SK-N-SH (cell line): ENCODE measurements around the gene ENTR1. TPM values are rescaled to one million over a fixed set of nuclear protein-coding genes. Genes with fewer than 3 reads are reported as not detected.

Source experiments
- CTCF ChIA-PET: fragments of 300-600, 350-600 bp; formaldehyde crosslinking; extraction: SDS; loops from one replicate; lab custom pipeline; 2021; lab: Yijun Ruan, JAX
- POLR2A ChIA-PET: fragments of 350-600 bp; sonication (Branson Sonifier 250); formaldehyde crosslinking; extraction: SDS; loops from one replicate; lab custom pipeline; 2020; ENCODE audit warnings: antibody characterized with exemption, inconsistent platforms; lab: Yijun Ruan, JAX
- DNase-seq: peaks from one replicate; pipeline ENCODE4 v3.0.0; 2012
- H2AFZ ChIP-seq: fragments of 200-600 bp; sonication (generic); 2 replicates; pipeline ENCODE4 v1.8.1; 2016; ENCODE audit warnings: antibody characterized with exemption, mild to moderate bottlenecking, low read depth
- H3F3A ChIP-seq: fragments of 200-600 bp; sonication (generic); replicated peaks from 2 replicates; pipeline ENCODE3; 2016; ENCODE audit warnings: antibody characterized with exemption, mild to moderate bottlenecking; ENCODE audit not compliant: insufficient read depth
- H3K27ac ChIP-seq, 2 experiments: fragments of 200-500 bp in 1 of 2; fragments of 200-600 bp in 1 of 2; sonication (Bioruptor generic) in 1 of 2; sonication (generic), shearing (Covaris generic) in 1 of 2; 2 replicates each; pipeline versions ENCODE4 v1.5.1 to v1.6.1; 2014 to 2016; ENCODE audit warnings: low read depth in 2 of 2, inconsistent platforms in 1 of 2, low read length in 1 of 2, mild to moderate bottlenecking in 1 of 2, mixed read lengths in 1 of 2
- H3K27me3 ChIP-seq: fragments of 200-600 bp; sonication (generic), shearing (Covaris generic); 2 replicates; pipeline ENCODE4 v1.6.1; 2016; ENCODE audit warnings: mixed run types; ENCODE audit not compliant: insufficient read depth
- H3K36me3 ChIP-seq, 2 experiments: fragments of 200-500 bp in 1 of 2; fragments of 200-600 bp in 1 of 2; sonication (Bioruptor generic) in 1 of 2; sonication (generic) in 1 of 2; replicated peaks in 1 of 2; 2 replicates each; pipeline versions ENCODE3 to v1.5.1; 2014 to 2016; ENCODE audit warnings: low read length in 1 of 2, mild to moderate bottlenecking in 1 of 2; ENCODE audit not compliant: insufficient read depth in 2 of 2, control insufficient read depth in 1 of 2
- H3K4me1 ChIP-seq, 2 experiments: fragments of 200-500 bp in 1 of 2; fragments of 200-600 bp in 1 of 2; sonication (Bioruptor generic) in 1 of 2; sonication (generic), shearing (Covaris generic) in 1 of 2; 2 replicates each; pipeline versions ENCODE4 v1.5.1 to v1.6.1; 2014 to 2016; ENCODE audit warnings: low read depth in 1 of 2, low read length in 1 of 2, mixed run types in 1 of 2; ENCODE audit not compliant: insufficient read depth in 2 of 2, control insufficient read depth in 1 of 2
- H3K4me2 ChIP-seq: fragments of 200-600 bp; sonication (generic), shearing (Covaris generic); 2 replicates; pipeline ENCODE4 v1.6.1; 2017; ENCODE audit warnings: mixed run types
- H3K4me3 ChIP-seq, 2 experiments: fragments of 200-500 bp in 1 of 2; fragments of 200-600 bp in 1 of 2; sonication (Bioruptor generic) in 1 of 2; sonication (generic), shearing (Covaris generic) in 1 of 2; 2 replicates each; pipeline versions ENCODE4 v1.5.1 to v1.8.1; 2014 to 2016; ENCODE audit warnings: low read depth in 2 of 2, inconsistent platforms in 1 of 2, low read length in 1 of 2, mild to moderate bottlenecking in 1 of 2, mixed read lengths in 1 of 2, moderate library complexity in 1 of 2
- H3K79me2 ChIP-seq: fragments of 200-600 bp; sonication (generic); 2 replicates; pipeline ENCODE4 v1.8.1; 2017; ENCODE audit warnings: mild to moderate bottlenecking; ENCODE audit not compliant: insufficient read depth
- H3K9ac ChIP-seq: fragments of 200-600 bp; sonication (generic); 2 replicates; pipeline ENCODE4 v1.6.1; 2017; ENCODE audit warnings: mixed run types
- H3K9me2 ChIP-seq: fragments of 200-600 bp; sonication (generic); 2 replicates; pipeline ENCODE4 v1.6.1; 2017; ENCODE audit warnings: mixed run types
- H3K9me3 ChIP-seq: fragments of 200-600 bp; sonication (generic); 2 replicates; pipeline ENCODE4 v1.6.1; 2017; ENCODE audit warnings: mixed run types, mild to moderate bottlenecking, moderate library complexity
- H4K20me1 ChIP-seq: fragments of 200-600 bp; sonication (generic); 2 replicates; pipeline ENCODE4 v1.6.1; 2017; ENCODE audit warnings: mild to moderate bottlenecking, mixed run types; ENCODE audit not compliant: insufficient read depth
- CHD2 ChIP-seq: fragments of 150-350 bp; IDR thresholded peaks from 2 replicates; pipeline ENCODE4 v1.6.1; 2018; ENCODE audit warnings: low read length; ENCODE audit not compliant: partially characterized antibody
- CTCF ChIP-seq: fragments of 200-600 bp; sonication (generic); IDR thresholded peaks from 2 replicates; pipeline ENCODE4 v1.6.1; 2017; ENCODE audit warnings: antibody characterized with exemption, mild to moderate bottlenecking, moderate library complexity
- EZH2phosphoT487 ChIP-seq: fragments of 200-600 bp; sonication (generic); IDR thresholded peaks from 2 replicates; pipeline ENCODE4 v1.6.1; 2017; ENCODE audit warnings: low read depth, mixed run types, mild to moderate bottlenecking, antibody characterized with exemption, moderate library complexity, borderline replicate concordance
- FOSL2 ChIP-seq: IDR thresholded peaks from 2 replicates; pipeline ENCODE4 v1.4.0; 2012; ENCODE audit warnings: low read depth, mild to moderate bottlenecking, moderate library complexity, borderline replicate concordance
- FOXM1 ChIP-seq: IDR thresholded peaks from 2 replicates; pipeline ENCODE4 v1.4.0; 2012; ENCODE audit warnings: low read depth, mild to moderate bottlenecking
- GATA2 ChIP-seq: sonication (generic); formaldehyde crosslinking; IDR thresholded peaks from 2 replicates; pipeline ENCODE4 v1.5.0; 2020; ENCODE audit warnings: mild to moderate bottlenecking, missing genetic modification reagents
- MEF2A ChIP-seq: IDR thresholded peaks from 2 replicates; pipeline ENCODE4 v1.4.0; 2012; ENCODE audit warnings: low read depth, borderline replicate concordance
- NFIC ChIP-seq: IDR thresholded peaks from 2 replicates; pipeline ENCODE4 v1.4.0; 2012; ENCODE audit warnings: borderline replicate concordance
- NRF1 ChIP-seq: IDR thresholded peaks from 2 replicates; pipeline ENCODE4 v1.6.1; 2012; ENCODE audit warnings: low read depth, mild to moderate bottlenecking, low read length
- PBX3 ChIP-seq: IDR thresholded peaks from 2 replicates; pipeline ENCODE4; 2012
- POLR2AphosphoS5 ChIP-seq: IDR thresholded peaks from 2 replicates; pipeline ENCODE4 v1.6.1; 2012; ENCODE audit warnings: low read depth, low read length
- RAD21 ChIP-seq: IDR thresholded peaks from 2 replicates; pipeline ENCODE4 v1.6.1; 2012; ENCODE audit warnings: mild to moderate bottlenecking, low read length
- RFX5 ChIP-seq: IDR thresholded peaks from 2 replicates; pipeline ENCODE4 v1.6.1; 2012; ENCODE audit warnings: mild to moderate bottlenecking, improper control_type of control experiment, low read length
- RXRA ChIP-seq: IDR thresholded peaks from 2 replicates; pipeline ENCODE4 v1.4.0; 2012; ENCODE audit warnings: low read depth, mild to moderate bottlenecking, borderline replicate concordance
- SIN3A ChIP-seq: IDR thresholded peaks from 2 replicates; pipeline ENCODE4 v1.6.1; 2012; ENCODE audit warnings: low read depth, mild to moderate bottlenecking, low read length, moderate library complexity, borderline replicate concordance
- SMC3 ChIP-seq: IDR thresholded peaks from 2 replicates; pipeline ENCODE4 v1.6.1; 2012; ENCODE audit warnings: low read depth, low read length, improper control_type of control experiment
- TEAD4 ChIP-seq: IDR thresholded peaks from 2 replicates; pipeline ENCODE4 v1.4.0; 2012; ENCODE audit warnings: mild to moderate bottlenecking, borderline replicate concordance; ENCODE audit not compliant: insufficient read depth
- YY1 ChIP-seq: IDR thresholded peaks from 2 replicates; pipeline ENCODE4 v1.4.0; 2012; ENCODE audit warnings: low read depth, mild to moderate bottlenecking
- WGBS: methylation state at CpG from one replicate; pipeline ENCODE4 v1.1.6; 2017; ENCODE audit warnings: low lambda C conversion rate; 5-methylcytosine and 5-hydroxymethylcytosine counted together
- polyA plus RNA-seq, 3 experiments: library from polyadenylated mRNA; depleted of rRNA; stranded (reverse); fragments of >200 nt; gene quantifications; 2 replicates each; pipeline ENCODE4 v1.2.3, GENCODE V29; 2012
- TF ChIP-seq, protein P1 (sequence below): IDR thresholded peaks from 2 replicates; pipeline ENCODE4 v1.4.0; 2012; ENCODE audit warnings: low read depth
- TF ChIP-seq, protein P2 (sequence below): IDR thresholded peaks from 2 replicates; pipeline ENCODE4 v1.4.0; 2012; ENCODE audit warnings: low read depth, borderline replicate concordance

Gene ENTR1
- polyA plus RNA-seq, 1 of the 3 experiments (the other 2 are of a cell fraction) = 71.3 TPM

DNA sequence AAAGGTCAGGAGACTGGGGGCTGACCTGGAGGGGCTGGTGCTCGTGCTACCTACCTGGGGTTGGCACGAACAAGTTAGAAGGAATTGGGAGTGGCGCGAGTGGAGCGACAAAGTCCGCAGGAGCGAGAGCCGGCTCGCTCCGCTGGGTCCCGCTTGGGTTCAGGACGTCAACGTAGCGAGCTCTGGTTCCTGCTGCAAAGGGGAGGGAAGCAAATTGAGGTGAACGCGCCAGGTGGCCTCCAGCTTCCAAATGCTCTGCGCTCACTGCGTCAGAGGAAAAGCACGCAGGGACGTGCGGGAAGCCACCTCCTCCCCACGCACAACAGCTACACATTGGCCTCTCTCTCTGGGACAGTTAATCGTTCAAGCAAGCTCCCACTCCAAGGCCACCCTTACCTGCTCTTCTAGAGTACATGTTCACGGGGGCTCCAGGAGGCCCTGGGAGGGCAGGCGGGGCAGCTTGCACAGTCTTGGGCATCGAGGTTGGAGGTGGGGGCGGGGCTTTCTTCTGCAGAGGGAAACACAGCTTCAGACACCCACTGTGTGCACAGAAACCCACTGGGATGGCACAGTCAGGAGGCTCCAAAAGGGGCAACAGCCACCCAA lies 36.9 kb upstream of the ENTR1 start:
- 93% methylated on average over 24 of the region's 27 CpGs for WGBS
- CTCF ChIA-PET = interaction anchor here (1.0 kb wide), 1 partner anchor 9 kb away, joined by 4 read pairs; no protein-coding TSS in a partner anchor

More for the DNA sequence above, 36.9 kb upstream of the ENTR1 start:
- H2AFZ ChIP-seq = no peak overlapping the region
- no peak overlapping the region for H3K4me2 ChIP-seq
- TF ChIP-seq FOSL2 (no peak), SIN3A (no peak), CTCF (no peak), RFX5 (no peak), FOXM1 (no peak), POLR2AphosphoS5 (no peak), EZH2phosphoT487 (no peak), RAD21 (no peak), GATA2 (CRISPR knock-in tag) (no peak), RXRA (no peak), CHD2 (no peak), NFIC (no peak), MEF2A (no peak), TEAD4 (no peak), NRF1 (no peak), YY1 (no peak), SMC3 (no peak), PBX3 (no peak)
- TF ChIP-seq, protein P1, sequence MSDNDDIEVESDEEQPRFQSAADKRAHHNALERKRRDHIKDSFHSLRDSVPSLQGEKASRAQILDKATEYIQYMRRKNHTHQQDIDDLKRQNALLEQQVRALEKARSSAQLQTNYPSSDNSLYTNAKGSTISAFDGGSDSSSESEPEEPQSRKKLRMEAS = no peak
- TF ChIP-seq, protein P2, sequence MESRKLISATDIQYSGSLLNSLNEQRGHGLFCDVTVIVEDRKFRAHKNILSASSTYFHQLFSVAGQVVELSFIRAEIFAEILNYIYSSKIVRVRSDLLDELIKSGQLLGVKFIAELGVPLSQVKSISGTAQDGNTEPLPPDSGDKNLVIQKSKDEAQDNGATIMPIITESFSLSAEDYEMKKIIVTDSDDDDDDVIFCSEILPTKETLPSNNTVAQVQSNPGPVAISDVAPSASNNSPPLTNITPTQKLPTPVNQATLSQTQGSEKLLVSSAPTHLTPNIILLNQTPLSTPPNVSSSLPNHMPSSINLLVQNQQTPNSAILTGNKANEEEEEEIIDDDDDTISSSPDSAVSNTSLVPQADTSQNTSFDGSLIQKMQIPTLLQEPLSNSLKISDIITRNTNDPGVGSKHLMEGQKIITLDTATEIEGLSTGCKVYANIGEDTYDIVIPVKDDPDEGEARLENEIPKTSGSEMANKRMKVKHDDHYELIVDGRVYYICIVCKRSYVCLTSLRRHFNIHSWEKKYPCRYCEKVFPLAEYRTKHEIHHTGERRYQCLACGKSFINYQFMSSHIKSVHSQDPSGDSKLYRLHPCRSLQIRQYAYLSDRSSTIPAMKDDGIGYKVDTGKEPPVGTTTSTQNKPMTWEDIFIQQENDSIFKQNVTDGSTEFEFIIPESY = no peak
- no peak overlapping the region for H3K4me3 ChIP-seq
- H3K9me2 ChIP-seq = no peaks in the 10 kb centered on the region
- no peaks in the 10 kb centered on the region for H3K9me3 ChIP-seq
- peaks cover 5% of the 10 kb centered on the region for H3F3A ChIP-seq
- H3K36me3 ChIP-seq = peaks cover 47 to 79% of the 10 kb centered on the region in 2 experiments
- no peaks in the 10 kb centered on the region for H3K4me1 ChIP-seq
- no peak for DNase-seq
- H3K79me2 ChIP-seq = no peaks in the 10 kb centered on the region; the same call in 1 of the 2 replicates
- H3K27ac ChIP-seq = no peak overlapping the region
- no peaks in the 10 kb centered on the region for H4K20me1 ChIP-seq
- POLR2A ChIA-PET = interaction anchor here (0.7 kb wide), 1 partner anchor 11 kb away, joined by 3 read pairs; no protein-coding TSS in a partner anchor
- no peaks in the 10 kb centered on the region for H3K27me3 ChIP-seq
- no peak overlapping the region for H3K9ac ChIP-seq
